Liver (tissue), 3 donors: ENCODE results near the gene POLR2L.

Source experiments
- ATF3 ChIP-seq: IDR thresholded peaks from 2 replicates; pipeline ENCODE4 v1.6.1; 2016; ENCODE audit warnings: antibody characterized with exemption
- CTCF ChIP-seq: fragments of 150-350 bp; IDR thresholded peaks from 2 replicates; pipeline ENCODE4 v1.5.1; 2017; ENCODE audit warnings: improper control_type of control experiment, low read depth, low read length; ENCODE audit not compliant: missing input control
- EGR1 ChIP-seq, 2 donors: IDR thresholded peaks; 2 replicates each; pipeline ENCODE4 v1.6.1; 2016 to 2018; ENCODE audit warnings: antibody characterized with exemption in 2 of 2, low read depth in 2 of 2
- FOXA1 ChIP-seq: IDR thresholded peaks from 2 replicates; pipeline ENCODE4 v1.6.1; 2016; ENCODE audit warnings: antibody characterized with exemption
- FOXA2 ChIP-seq: IDR thresholded peaks from 2 replicates; pipeline ENCODE4 v1.6.1; 2016; ENCODE audit warnings: antibody characterized with exemption
- MAX ChIP-seq: IDR thresholded peaks from 2 replicates; pipeline ENCODE4 v1.6.1; 2016; ENCODE audit warnings: antibody characterized with exemption
- RAD21 ChIP-seq, 2 donors: IDR thresholded peaks; 2 replicates each; pipeline ENCODE4 v1.6.1; 2016; ENCODE audit warnings: antibody characterized with exemption in 2 of 2, mild to moderate bottlenecking in 2 of 2
- REST ChIP-seq: IDR thresholded peaks from 2 replicates; pipeline ENCODE4 v1.6.1; 2016; ENCODE audit warnings: antibody characterized with exemption, mild to moderate bottlenecking
- RXRA ChIP-seq, 2 donors: IDR thresholded peaks; 2 replicates each; pipeline ENCODE4 v1.6.1; 2017 to 2018; ENCODE audit warnings: antibody characterized with exemption in 2 of 2, mild to moderate bottlenecking in 1 of 2
- SP1 ChIP-seq: IDR thresholded peaks from 2 replicates; pipeline ENCODE4 v1.6.1; 2018; ENCODE audit warnings: antibody characterized with exemption, mild to moderate bottlenecking
- ZBTB33 ChIP-seq: IDR thresholded peaks from 2 replicates; pipeline ENCODE4 v1.6.1; 2016; ENCODE audit warnings: antibody characterized with exemption
- donor health status: healthy.
- donor health status: healthy.

GRCh38 chr11:808427-809286, 33.7 kb downstream of the POLR2L start:
- TF ChIP-seq CTCF (no peak), RAD21 (IDR thresholded peaks at IDR 0.05) (no peak), SP1 (no peak), MAX (no peak), ZBTB33 (no peak), FOXA1 (no peak), REST (no peak), EGR1 (IDR thresholded peaks at IDR 0.05; ENCODE audit: low read depth in 2 of 2) (no peak), ATF3 (no peak), FOXA2 (no peak), RXRA (IDR thresholded peaks at IDR 0.05) (peak in 1 of 2 donors; percentile 10)
